AG20443 (cell line): ENCODE measurements around the gene OR2H1.
"Not testable (repeated sequence)": the region's sequence is repeated elsewhere in the genome, so short reads cannot be mapped to it uniquely, and the experiment has no call there.

ENCODE experiments used
- DNase-seq: peaks from one replicate; pipeline ENCODE4 v3.0.0; 2012; ENCODE audit warnings: low spot score, mixed read lengths

The OR2H1 gene

DNA sequence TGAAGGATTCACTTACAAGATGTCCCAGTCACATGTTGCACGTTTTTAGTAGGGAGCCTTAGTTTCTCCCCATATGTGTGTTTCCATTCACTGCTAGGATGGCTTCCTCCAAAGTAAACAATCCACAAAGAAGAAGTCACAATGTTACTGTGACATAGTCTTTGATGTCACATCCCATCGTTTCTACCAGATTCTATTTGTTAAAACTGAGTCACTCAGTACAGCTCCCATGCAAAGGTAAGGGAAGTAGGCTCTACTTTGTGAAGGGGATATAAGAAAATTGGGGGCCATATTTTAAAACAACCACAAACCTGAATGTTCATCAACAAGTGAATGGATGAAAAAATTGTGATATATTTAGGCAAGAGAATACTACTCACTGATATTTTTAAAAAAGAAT is at the start of gene OR2H1, which contains the start of gene OR11A1:
OR2H1 (plus strand) TSS at position 185 of the 400 bp plus-strand sequence. CDS start 4,615 bp downstream, outside the sequence.
OR11A1 (minus strand) TSS at position 101 of the 400 bp plus-strand sequence. CDS start 29,430 bp downstream, outside the sequence.
- DNase-seq = no peak

DNA sequence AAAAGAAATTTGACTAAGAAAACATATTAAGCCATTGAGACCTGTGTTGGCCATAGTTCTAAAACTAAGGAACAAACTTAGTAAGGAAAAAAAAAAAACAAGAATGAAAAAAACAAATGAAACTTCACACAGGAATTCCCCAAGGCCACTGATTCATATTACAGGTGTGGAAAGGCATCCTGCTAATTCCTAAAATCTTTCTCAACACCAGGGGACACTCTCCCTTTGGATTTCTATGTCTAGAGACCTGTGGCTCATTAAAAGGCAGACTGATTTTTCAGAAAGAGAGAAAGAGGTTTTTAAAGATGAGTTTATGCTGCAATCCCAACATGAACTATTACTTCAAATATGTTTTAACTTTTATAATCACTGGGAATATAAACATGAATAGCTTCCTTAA is 42.4 kb upstream of the OR2H1 start, which contains the start of gene OR12D1:
OR12D1 (plus strand) TSS at position 341 of the 400 bp plus-strand sequence.
- DNase-seq = no peak

DNA sequence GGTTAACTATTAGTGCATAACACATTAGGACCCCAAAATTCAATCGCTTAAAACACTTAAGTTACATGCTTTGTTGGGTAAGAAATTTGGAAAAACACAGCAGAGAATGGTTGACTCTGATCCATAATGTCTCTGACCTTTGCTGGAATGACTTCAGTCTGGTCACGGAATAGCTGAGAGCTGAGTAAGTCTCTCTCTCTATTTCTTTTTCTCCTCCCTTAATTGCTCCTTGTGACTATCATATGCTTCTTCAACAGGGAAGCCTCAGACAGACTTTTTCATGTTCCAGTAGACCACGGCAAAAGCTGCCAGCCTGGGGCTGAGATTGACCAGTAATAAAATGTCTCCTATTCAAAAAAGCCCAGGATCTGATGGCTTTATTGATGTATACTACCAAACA is 37.4 kb upstream of the OR2H1 start:
- DNase-seq = no peak

DNA sequence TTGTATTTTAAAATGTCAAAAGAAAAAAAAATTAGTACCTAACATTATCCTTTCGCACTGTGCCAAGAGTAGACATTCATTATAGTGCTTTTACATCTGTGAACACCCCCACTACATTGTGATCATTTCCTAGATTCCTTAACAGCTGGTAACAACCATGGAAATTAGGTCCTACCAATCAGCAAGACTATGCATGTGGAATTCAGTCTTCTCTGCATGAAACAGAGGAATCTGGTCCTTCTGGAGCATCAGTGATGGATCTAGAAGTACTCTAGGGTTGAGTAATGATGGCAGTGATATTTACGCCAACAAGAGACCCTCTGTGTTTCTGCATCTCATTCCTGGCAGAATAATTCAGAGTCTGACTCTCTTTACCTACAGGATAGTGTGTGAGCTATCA is 32.8 kb upstream of the OR2H1 start:
- DNase-seq = no peak

GRCh38 chr6:29424575-29424974 is 32.4 kb upstream of the OR2H1 start:
- DNase-seq = no peak

DNA sequence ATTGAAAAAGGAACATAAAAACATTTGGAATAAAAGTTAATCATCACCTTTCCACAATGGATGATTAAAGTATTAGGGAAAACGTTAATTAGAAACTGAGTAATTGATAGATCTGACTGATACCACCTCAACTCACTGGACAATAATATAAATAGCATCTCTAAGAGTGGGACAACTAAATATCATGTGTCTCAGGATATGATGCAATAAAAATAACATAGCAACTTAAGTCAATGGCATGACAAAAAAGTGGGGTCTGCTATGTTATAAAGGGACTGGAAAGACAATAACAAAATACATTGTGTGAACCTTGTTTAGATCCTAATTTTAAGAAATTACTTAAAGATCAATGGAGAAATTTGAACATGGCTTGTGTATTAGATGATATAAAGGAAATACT is 31.9 kb upstream of the OR2H1 start:
- DNase-seq = no peak

DNA sequence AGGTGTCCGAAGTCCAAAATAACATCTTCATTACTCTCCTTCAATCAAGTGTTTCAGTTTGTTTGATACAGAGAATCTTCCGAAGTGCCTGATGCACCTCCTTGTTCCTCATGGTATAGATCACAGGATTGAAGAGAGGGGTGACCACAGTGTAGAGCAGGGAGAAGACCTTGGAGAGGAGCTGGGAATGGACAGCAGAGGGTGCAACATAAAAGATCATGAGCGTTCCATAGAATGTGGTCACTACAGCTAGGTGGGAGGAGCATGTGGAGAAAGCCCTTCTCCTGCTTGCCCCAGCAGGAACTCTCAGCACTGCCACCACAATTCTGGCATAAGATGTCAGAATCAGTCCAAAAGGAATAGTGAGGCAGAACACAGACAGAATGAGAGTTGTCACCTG is 30.3 kb upstream of the OR2H1 start:
- no peak for DNase-seq

DNA sequence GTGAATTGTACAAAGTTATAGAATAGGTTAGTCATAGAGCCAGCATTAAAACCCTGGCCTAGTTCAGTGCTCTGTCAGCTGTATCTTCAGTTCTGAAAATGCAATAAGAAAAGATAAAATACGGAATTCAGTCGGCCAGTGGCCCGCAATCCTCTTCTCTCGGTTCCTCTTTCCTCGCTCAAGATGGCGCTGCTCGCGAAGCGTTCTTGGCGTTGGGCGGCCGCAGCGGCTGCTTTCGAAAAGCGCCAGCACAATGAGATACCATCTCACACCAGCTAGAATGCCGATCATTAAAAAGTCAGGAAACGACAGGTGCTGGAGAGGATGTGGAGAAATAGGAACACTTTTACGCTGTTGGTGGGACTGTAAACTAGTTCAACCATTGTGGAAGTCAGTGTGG is 20.2 kb upstream of the OR2H1 start:
- DNase-seq = not testable (repeated sequence)

GRCh38 chr6:29439006-29439405 is 17.9 kb upstream of the OR2H1 start, which contains the start of gene OR10C1:
Gene OR10C1 (plus strand): TSS chr6:29439306. CDS start chr6:29440016, 710 bp downstream.
- DNase-seq = no peak

- no peak for DNase-seq
These were observed 14.2 kb upstream of the OR2H1 start for GRCh38 chr6:29442719-29443118.

DNA sequence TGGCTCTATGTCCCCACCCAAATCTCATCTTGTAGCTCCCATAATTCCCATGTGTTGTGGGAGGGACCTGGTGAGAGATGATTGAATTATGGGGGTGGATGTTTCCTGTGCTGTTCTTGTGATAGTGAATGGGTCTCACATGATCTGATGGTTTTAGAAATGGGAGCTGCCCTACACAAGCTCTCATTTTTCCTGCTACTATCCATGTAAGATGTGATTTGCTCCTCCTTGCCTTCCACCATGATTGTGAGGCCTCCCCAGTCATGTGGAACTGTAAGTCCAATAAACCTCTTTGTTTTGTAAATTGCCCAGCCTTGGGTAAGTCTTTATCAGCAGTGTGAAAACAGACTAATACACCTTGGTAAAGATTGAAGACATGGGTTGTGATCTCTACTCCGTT is 12.9 kb upstream of the OR2H1 start:
- DNase-seq = not testable (repeated sequence)

DNA sequence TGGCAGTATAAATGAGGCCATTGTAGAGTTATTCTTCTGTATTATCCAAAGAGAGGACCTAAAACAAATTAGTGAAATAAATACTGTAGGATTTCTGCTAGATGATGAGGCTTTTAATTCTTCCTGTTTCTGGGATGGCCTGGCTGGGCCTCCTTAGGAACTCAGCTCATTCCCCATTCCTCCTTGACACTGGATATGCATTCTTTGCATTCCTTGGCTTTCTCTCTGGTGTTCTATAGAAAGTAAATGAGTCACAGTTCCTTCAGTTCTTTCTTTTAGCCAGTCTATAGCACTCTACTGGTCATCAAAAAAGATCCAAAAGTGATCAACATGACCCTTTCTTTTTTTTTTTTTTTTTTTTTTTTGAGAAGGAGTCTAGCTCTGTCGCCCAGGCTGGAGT is 9.3 kb upstream of the OR2H1 start:
- no peak for DNase-seq

DNA sequence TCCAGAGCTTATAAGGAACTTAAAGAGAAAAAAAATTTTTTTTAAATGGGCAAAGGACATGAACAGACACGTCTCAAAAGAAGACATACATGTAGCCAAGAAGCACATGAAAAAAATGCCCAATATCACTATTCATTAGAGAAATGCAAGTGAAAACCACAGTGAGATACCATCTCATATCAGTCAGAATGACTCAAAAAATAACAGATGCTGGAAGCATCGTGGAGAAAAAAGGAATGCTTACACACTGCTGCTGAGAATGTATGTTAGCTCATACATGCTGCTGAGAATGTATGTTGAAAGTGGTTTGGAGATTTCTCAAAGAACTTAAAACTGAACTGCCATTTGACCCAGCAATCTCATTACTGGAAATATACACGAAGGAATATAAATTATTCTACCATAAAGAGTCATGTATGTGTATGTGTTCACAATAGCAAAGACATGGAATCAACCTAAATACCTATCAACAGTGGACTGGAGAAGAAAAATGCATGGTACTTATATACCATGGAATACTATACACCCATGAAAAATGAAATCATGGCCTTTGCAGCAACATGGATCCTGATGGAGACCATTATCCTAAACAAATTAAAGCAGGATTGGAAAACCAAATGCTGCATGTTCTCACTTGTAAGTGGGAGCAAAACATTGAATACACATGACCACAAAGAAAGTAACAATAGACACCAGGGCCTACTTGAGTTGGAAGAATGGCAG is 5.3 kb upstream of the OR2H1 start:
- DNase-seq = no peak

GRCh38 chr6:29461021-29461814 is 4.3 kb downstream of the OR2H1 start:
- DNase-seq = no peak

DNA sequence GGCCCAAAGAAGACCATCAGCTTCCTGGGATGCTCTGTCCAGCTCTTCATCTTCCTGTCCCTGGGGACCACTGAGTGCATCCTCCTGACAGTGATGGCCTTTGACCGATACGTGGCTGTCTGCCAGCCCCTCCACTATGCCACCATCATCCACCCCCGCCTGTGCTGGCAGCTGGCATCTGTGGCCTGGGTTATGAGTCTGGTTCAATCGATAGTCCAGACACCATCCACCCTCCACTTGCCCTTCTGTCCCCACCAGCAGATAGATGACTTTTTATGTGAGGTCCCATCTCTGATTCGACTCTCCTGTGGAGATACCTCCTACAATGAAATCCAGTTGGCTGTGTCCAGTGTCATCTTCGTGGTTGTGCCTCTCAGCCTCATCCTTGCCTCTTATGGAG is 5.1 kb downstream of the OR2H1 start:
- no peak for DNase-seq

- no peak for DNase-seq
These were observed 8.3 kb downstream of the OR2H1 start for GRCh38 chr6:29465279-29465678.

GRCh38 chr6:29465801-29466200 is 8.8 kb downstream of the OR2H1 start:
- DNase-seq = no peak

DNA sequence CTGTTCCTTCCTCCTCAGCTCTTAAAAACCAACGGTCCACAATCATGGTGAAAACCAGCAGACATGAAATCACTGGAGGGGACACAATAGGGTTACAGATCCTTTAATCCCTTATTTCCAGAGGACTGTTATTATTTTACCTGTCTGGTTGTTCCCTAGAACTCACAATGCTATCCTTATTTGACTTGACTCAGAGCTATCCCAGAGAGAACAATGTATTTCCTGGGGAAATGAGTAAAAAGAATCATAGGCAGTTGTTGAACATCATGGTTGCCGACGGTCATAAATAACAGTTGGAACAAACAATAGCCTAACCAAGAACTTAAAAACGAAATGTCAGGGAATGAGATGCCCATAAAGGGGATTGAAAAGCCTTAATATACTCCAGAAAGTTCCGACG is 9.3 kb downstream of the OR2H1 start:
- DNase-seq = no peak

DNA sequence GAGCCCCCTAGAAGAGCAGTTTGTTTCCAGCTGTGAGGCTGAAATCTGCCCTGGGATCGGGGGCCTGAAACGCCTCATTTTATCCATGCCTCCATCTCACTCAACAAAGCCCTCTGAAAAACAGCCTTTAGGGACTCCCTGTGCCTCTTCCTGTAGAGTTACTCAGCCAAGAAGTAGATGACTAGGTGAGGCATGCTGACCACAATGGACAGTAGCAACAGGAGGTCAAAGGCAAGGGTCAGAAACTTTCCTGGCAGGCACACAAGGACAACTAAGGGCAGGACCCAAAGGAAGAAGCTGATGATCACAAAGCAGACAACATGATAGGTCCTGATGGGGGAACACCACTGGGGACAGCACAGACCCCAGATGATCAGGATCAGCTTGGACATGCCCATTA is 18.0 kb downstream of the OR2H1 start:
- DNase-seq = no peak

- no peak for DNase-seq
These were observed 21.0 kb downstream of the OR2H1 start for GRCh38 chr6:29477923-29478450.

DNA sequence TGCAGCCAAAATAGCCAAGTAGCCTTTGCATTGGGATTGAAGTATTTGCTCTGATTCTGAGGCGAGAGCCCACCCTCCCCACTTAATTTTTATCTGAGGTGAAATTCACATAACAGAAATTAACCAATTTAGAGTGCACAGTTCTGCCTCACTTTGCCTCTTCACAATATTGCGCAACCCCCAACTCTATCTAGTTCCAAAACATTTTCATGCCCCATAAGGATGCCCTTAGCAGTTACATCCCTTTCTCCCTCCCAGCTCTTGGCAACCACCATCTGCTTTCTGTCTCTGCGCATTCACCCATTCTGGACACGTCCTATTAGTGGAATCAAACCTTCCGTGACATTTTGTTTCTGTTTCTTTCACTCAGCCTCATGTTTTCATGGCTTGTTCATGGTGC is 21.8 kb downstream of the OR2H1 start:
- DNase-seq = no peak

DNA sequence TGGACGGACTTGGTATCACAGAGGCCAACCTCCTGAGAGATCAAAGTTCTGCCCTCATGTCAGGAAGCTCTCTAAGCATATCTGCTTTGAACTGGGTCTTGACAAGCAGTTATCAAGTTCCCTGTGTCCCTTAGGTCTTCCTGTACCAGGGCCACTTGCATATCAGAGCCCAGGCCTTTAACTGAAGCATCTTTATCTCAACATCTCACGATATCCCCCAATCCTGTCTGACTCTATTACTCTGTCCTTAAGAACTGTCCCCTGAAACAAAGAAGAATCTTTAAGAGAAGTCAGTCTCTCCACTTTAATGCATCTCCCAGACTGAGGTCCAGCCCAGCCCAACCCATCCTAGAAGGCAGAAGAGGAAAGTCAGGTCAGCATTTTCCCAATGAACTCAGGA is 22.6 kb downstream of the OR2H1 start:
- DNase-seq = no peak

DNA sequence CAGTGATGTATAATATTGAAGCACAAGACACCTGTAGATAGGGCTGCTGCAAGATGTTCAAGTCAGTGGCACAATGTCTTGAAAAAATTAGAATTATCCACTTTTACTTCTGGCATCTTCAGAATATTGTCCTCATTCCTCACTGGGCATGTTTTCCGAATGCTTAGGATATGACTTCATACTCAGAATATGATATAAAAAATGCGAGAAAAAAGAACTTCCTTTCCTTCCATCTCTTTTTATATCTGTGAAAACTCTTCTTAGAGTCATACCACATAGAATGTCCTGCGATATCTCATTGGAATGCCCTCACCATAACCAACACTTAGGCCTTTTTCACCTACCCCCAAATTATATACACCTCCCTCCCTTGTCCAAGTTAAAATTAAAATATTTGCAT is 26.2 kb downstream of the OR2H1 start:
- DNase-seq = no peak
